Measurements from ENCODE around the gene DTNB. TPM values are rescaled to one million over a fixed set of nuclear protein-coding genes. Genes with fewer than 3 reads are reported as not detected.

The DTNB gene
- total and polyA plus RNA-seq, 2 donors (not counting 1 experiment from before 2014, with no cell fraction given): 5.1 to 5.4 TPM

- H3K79me2 ChIP-seq (ENCODE audit: control insufficient read depth, insufficient read depth, low read length): no peaks in the 10 kb centered on the region
- no peaks in the 10 kb centered on the region for H3K27me3 ChIP-seq (ENCODE audit: control insufficient read depth, insufficient read depth, low read length)
- H3K9me3 ChIP-seq (ENCODE audit: control insufficient read depth, insufficient read depth, low read depth, low read length): no peaks in the 10 kb centered on the region
- DNase-seq (ENCODE audit: low read depth in 2 of 2): no peak
- no peaks in the 10 kb centered on the region for H4K20me1 ChIP-seq (ENCODE audit: control insufficient read depth, extremely low read depth, insufficient read depth, low read length)
- no peak overlapping the region for H3K4me3 ChIP-seq (replicated peaks in 1 of 4; ENCODE audit: control extremely low read depth in 1 of 4, insufficient read depth in 1 of 4, low read depth in 3 of 4, low read length in 4 of 4)
- no peak for TF ChIP-seq EZH2 (IDR thresholded peaks at IDR 0.05; ENCODE audit: low read length, missing control alignments)
- TF ChIP-seq CTCF (conservative IDR thresholded peaks at IDR 0.05 in 1 of 2, IDR thresholded peaks at IDR 0.05 in 1 of 2; ENCODE audit: low read depth in 1 of 2, low read length in 2 of 2): no peak
- no peaks in the 10 kb centered on the region for H3K4me1 ChIP-seq (ENCODE audit: control insufficient read depth, extremely low read depth, insufficient read depth, low read length)
- no peak overlapping the region for H2AFZ ChIP-seq (ENCODE audit: low read length)
- H3K36me3 ChIP-seq (ENCODE audit: control insufficient read depth, insufficient read depth, low read length): no peaks in the 10 kb centered on the region
- no peak overlapping the region for H3K9ac ChIP-seq (ENCODE audit: insufficient read depth, low read length)
- H3K4me2 ChIP-seq (ENCODE audit: extremely low read depth, insufficient read depth, low read length): no peak overlapping the region
- no peak overlapping the region for H3K27ac ChIP-seq (ENCODE audit: insufficient read depth, low read length)
Measured at GRCh38 chr2:25572638-25573037, 100.7 kb downstream of the DTNB start.

- TF ChIP-seq CTCF (conservative IDR thresholded peaks at IDR 0.05 in 1 of 2, IDR thresholded peaks at IDR 0.05 in 1 of 2; ENCODE audit: low read depth in 1 of 2, low read length in 2 of 2) (no peak), EZH2 (IDR thresholded peaks at IDR 0.05; ENCODE audit: low read length, missing control alignments) (no peak)
- H3K4me1 ChIP-seq (ENCODE audit: control insufficient read depth, extremely low read depth, insufficient read depth, low read length): no peaks in the 10 kb centered on the region
- no peaks in the 10 kb centered on the region for H4K20me1 ChIP-seq (ENCODE audit: control insufficient read depth, extremely low read depth, insufficient read depth, low read length)
- H3K4me2 ChIP-seq (ENCODE audit: extremely low read depth, insufficient read depth, low read length): no peak overlapping the region
- peak in 1 of 2 donors; percentile 45 for DNase-seq (ENCODE audit: low read depth in 2 of 2)
- no peak overlapping the region for H2AFZ ChIP-seq (ENCODE audit: low read length)
- no peaks in the 10 kb centered on the region for H3K9me3 ChIP-seq (ENCODE audit: control insufficient read depth, insufficient read depth, low read depth, low read length)
- H3K79me2 ChIP-seq (ENCODE audit: control insufficient read depth, insufficient read depth, low read length): no peaks in the 10 kb centered on the region
- H3K9ac ChIP-seq (ENCODE audit: insufficient read depth, low read length): no peak overlapping the region
- no peak overlapping the region for H3K4me3 ChIP-seq (replicated peaks in 1 of 4; ENCODE audit: control extremely low read depth in 1 of 4, insufficient read depth in 1 of 4, low read depth in 3 of 4, low read length in 4 of 4)
- H3K27ac ChIP-seq (ENCODE audit: insufficient read depth, low read length): no peak overlapping the region
- H3K27me3 ChIP-seq (ENCODE audit: control insufficient read depth, insufficient read depth, low read length): no peaks in the 10 kb centered on the region
- H3K36me3 ChIP-seq (ENCODE audit: control insufficient read depth, insufficient read depth, low read length): no peaks in the 10 kb centered on the region
Measured at GRCh38 chr2:25570161-25570845, 103.1 kb downstream of the DTNB start.

GRCh38 chr2:25567406-25567805, 106.0 kb downstream of the DTNB start:
- Histone ChIP-seq H3K79me2 (ENCODE audit: control insufficient read depth, insufficient read depth, low read length) (no peaks in the 10 kb centered on the region), H2AFZ (ENCODE audit: low read length) (no peak overlapping the region)

More at GRCh38 chr2:25567406-25567805, 106.0 kb downstream of the DTNB start:
- no peak overlapping the region for H3K4me2 ChIP-seq (ENCODE audit: extremely low read depth, insufficient read depth, low read length)
- no peak for TF ChIP-seq EZH2 (IDR thresholded peaks at IDR 0.05; ENCODE audit: low read length, missing control alignments)
- TF ChIP-seq CTCF (conservative IDR thresholded peaks at IDR 0.05 in 1 of 2, IDR thresholded peaks at IDR 0.05 in 1 of 2; ENCODE audit: low read depth in 1 of 2, low read length in 2 of 2): peak; percentile 45 to 46
- no peaks in the 10 kb centered on the region for H4K20me1 ChIP-seq (ENCODE audit: control insufficient read depth, extremely low read depth, insufficient read depth, low read length)
- no peaks in the 10 kb centered on the region for H3K27me3 ChIP-seq (ENCODE audit: control insufficient read depth, insufficient read depth, low read length)
- no peaks in the 10 kb centered on the region for H3K4me1 ChIP-seq (ENCODE audit: control insufficient read depth, extremely low read depth, insufficient read depth, low read length)
- no peak overlapping the region for H3K27ac ChIP-seq (ENCODE audit: insufficient read depth, low read length)
- H3K4me3 ChIP-seq (replicated peaks in 1 of 4; ENCODE audit: control extremely low read depth in 1 of 4, insufficient read depth in 1 of 4, low read depth in 3 of 4, low read length in 4 of 4): no peak overlapping the region
- H3K9ac ChIP-seq (ENCODE audit: insufficient read depth, low read length): no peak overlapping the region
- no peaks in the 10 kb centered on the region for H3K9me3 ChIP-seq (ENCODE audit: control insufficient read depth, insufficient read depth, low read depth, low read length)
- peak; percentile 50 to 63 for DNase-seq (ENCODE audit: low read depth in 2 of 2)
- no peaks in the 10 kb centered on the region for H3K36me3 ChIP-seq (ENCODE audit: control insufficient read depth, insufficient read depth, low read length)

All from fibroblast of lung (primary cell).